Panc1 (cell line): ENCODE data around the gene CD244. TPM values are rescaled to one million over a fixed set of nuclear protein-coding genes. Genes with fewer than 3 reads are reported as not detected.
"Not testable (repeated sequence)": the region's sequence is repeated elsewhere in the genome, so short reads cannot be mapped to it uniquely, and the experiment has no call there.

Experiments used
- ATAC-seq: fragments of 200-7000 bp; cut with Tn5 transposase; 2 replicates; pipeline ENCODE4 v1.9.1; 2020; ENCODE audit warnings: mild to moderate bottlenecking, moderate library complexity
- BruUV-seq: library from RNA; stranded (reverse); fragments of 400-500 nt; replicated peaks from 2 replicates; lab custom pipeline; 2021; lab: Mats Ljungman, UMichigan
- CTCF ChIA-PET: fragments of 300-600 bp; sonication (Branson Sonifier 250); formaldehyde crosslinking; loops from one replicate; lab custom pipeline; 2022; ENCODE audit warnings: antibody characterized with exemption; lab: Charles Lee
- POLR2A ChIA-PET: fragments of 300-600 bp; sonication (Branson Sonifier 250); formaldehyde crosslinking; loops from one replicate; lab custom pipeline; 2022; ENCODE audit warnings: antibody characterized with exemption; lab: Charles Lee
- DNase-seq: peaks from one replicate; pipeline ENCODE4 v3.0.0-alpha.2; 2010; ENCODE audit warnings: low read depth, low spot score
- H3K27ac ChIP-seq: 2 replicates; pipeline ENCODE4 v1.5.1; 2011; ENCODE audit warnings: mild to moderate bottlenecking, low read length, inconsistent platforms
- H3K27me3 ChIP-seq: fragments of 200-500 bp; sonication (Bioruptor generic); 2 replicates; pipeline ENCODE4 v1.6.0; 2014; ENCODE audit warnings: low read length, inconsistent platforms; ENCODE audit not compliant: control insufficient read depth, insufficient read depth
- H3K36me3 ChIP-seq: fragments of 200-500 bp; sonication (Bioruptor generic); 2 replicates; pipeline ENCODE4 v1.5.1; 2014; ENCODE audit warnings: inconsistent platforms, mild to moderate bottlenecking, low read length, moderate library complexity; ENCODE audit not compliant: control insufficient read depth, insufficient read depth
- H3K4me1 ChIP-seq: 2 replicates; pipeline ENCODE4 v1.5.1; 2011; ENCODE audit warnings: inconsistent platforms, mild to moderate bottlenecking, low read length, moderate library complexity; ENCODE audit not compliant: control insufficient read depth, insufficient read depth
- H3K4me3 ChIP-seq, 2 experiments: 2 replicates each; pipeline ENCODE4 v1.5.1; 2011 to 2012; ENCODE audit warnings: low read depth in 2 of 2, low read length in 2 of 2, mild to moderate bottlenecking in 2 of 2, inconsistent platforms in 1 of 2, moderate library complexity in 1 of 2
- H3K9me3 ChIP-seq: fragments of 200-500 bp; sonication (Bioruptor generic); 2 replicates; pipeline ENCODE4 v1.5.1; 2014; ENCODE audit warnings: low read depth, mild to moderate bottlenecking, inconsistent platforms, low read length, moderate library complexity; ENCODE audit not compliant: control insufficient read depth, insufficient read depth
- POLR2AphosphoS5 ChIP-seq: IDR thresholded peaks from 2 replicates; pipeline ENCODE4 v1.6.1; 2012; ENCODE audit warnings: mild to moderate bottlenecking, low read depth, low read length, moderate library complexity
- REST ChIP-seq, 2 experiments: IDR thresholded peaks; 2 replicates each; pipeline ENCODE4 v1.6.1; 2011 to 2012; ENCODE audit warnings: low read depth in 2 of 2, control low read depth in 1 of 2, low read length in 1 of 2, mild to moderate bottlenecking in 1 of 2, moderate library complexity in 1 of 2; ENCODE audit not compliant: insufficient read depth in 1 of 2
- SIN3A ChIP-seq: IDR thresholded peaks from 2 replicates; pipeline ENCODE4 v1.6.1; 2012; ENCODE audit warnings: low read depth, mild to moderate bottlenecking, low read length, moderate library complexity, borderline replicate concordance; ENCODE audit not compliant: insufficient read depth
- TCF7L2 ChIP-seq: IDR thresholded peaks from 2 replicates; pipeline ENCODE4 v1.6.1; 2011; ENCODE audit warnings: mild to moderate bottlenecking, low read depth, low read length, inconsistent platforms
- in situ Hi-C: cut with HindIII; loops from 2 replicates; pipeline ENCODE4 v1.10.0; 2016; ENCODE audit warnings: low sequenced_read_pairs, low pct_unique_long_range_greater_than_20kb
- intact Hi-C: fragments of 100-400 bp; cut with micrococcal nuclease; formaldehyde crosslinking; loops from one replicate; pipeline ENCODE4 v1.10.0; 2022; ENCODE audit not compliant: unreplicated experiment
- total RNA-seq: library from RNA; stranded (reverse); gene quantifications from one replicate; pipeline ENCODE4 v1.2.1, GENCODE V29; 2021; ENCODE audit not compliant: unreplicated experiment
- TF ChIP-seq, protein P1 (sequence below): fragments of 450-650 bp; IDR thresholded peaks from 2 replicates; pipeline ENCODE4 v1.5.1; 2017; ENCODE audit warnings: mild to moderate bottlenecking

CD244 gene
- total RNA-seq, 1 experiment from 2014 or later = not detected

DNA sequence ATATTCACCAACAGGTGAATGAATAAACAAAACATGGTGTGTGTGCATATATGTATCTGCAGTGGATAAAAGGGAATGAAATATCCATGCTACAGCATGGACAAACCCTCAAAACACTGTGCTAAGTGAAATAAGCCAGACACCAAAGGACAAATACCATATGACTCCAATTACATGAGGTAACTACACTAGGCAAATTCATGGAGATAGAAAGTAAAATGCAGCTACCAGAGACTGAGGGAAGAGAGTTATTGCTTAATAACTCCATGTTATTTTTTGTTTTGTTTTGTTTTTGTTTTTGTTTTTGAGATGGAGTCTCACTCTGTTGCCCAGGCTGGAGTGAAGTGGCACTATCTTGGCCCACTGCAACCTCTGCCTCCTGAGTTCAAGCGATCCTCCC, 19.9 kb upstream of the CD244 start:
- CTCF ChIA-PET = no interaction called here
- in situ Hi-C loops = no loop called here

DNA sequence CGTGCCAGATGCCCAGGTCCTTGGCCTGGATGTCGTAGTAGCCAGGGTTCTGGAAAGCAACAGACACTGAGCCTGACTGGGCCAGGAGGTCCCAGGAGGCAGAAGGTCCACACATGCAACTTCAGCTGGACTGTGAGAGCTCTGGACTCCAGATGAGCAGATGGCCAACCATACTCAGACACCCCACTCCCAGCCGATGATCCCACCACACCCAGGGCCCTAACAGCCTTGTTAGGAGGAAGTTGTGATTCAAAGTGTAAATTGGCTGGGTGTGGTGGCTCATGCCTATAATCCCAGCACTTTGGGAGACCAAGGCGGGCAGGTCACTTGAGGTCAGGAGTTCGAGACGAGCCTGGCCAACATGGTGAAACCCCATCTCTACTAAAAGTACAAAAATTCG, 18.6 kb upstream of the CD244 start:
- H3K36me3 ChIP-seq, CTCF ChIA-PET, H3K27ac ChIP-seq, POLR2A ChIA-PET, H3K9me3 ChIP-seq, H3K27me3 ChIP-seq, H3K4me3 ChIP-seq, DNase-seq, H3K4me1 ChIP-seq, ATAC-seq, BruUV-seq, intact Hi-C loops, in situ Hi-C loops: not testable (repeated sequence)

More for the DNA sequence above, 19.9 kb upstream of the CD244 start:
- DNase-seq (no peak), ATAC-seq (no peak)
- H3K36me3 ChIP-seq = no peaks in the 10 kb centered on the region
- TF ChIP-seq TCF7L2 = no peak
- no peak for TF ChIP-seq SIN3A
- TF ChIP-seq, protein P1, sequence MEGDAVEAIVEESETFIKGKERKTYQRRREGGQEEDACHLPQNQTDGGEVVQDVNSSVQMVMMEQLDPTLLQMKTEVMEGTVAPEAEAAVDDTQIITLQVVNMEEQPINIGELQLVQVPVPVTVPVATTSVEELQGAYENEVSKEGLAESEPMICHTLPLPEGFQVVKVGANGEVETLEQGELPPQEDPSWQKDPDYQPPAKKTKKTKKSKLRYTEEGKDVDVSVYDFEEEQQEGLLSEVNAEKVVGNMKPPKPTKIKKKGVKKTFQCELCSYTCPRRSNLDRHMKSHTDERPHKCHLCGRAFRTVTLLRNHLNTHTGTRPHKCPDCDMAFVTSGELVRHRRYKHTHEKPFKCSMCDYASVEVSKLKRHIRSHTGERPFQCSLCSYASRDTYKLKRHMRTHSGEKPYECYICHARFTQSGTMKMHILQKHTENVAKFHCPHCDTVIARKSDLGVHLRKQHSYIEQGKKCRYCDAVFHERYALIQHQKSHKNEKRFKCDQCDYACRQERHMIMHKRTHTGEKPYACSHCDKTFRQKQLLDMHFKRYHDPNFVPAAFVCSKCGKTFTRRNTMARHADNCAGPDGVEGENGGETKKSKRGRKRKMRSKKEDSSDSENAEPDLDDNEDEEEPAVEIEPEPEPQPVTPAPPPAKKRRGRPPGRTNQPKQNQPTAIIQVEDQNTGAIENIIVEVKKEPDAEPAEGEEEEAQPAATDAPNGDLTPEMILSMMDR = no peak
- no peak for TF ChIP-seq POLR2AphosphoS5
- TF ChIP-seq REST (IDR thresholded peaks at IDR 0.05; ENCODE audit: insufficient read depth in 1 of 2, low read depth in 2 of 2, low read length in 1 of 2) = no peak
- H3K27me3 ChIP-seq = 0 out of 2 replicates have a peak, but pooled peaks cover 2% of the 10 kb centered on the region
- no peaks in the 10 kb centered on the region for H3K4me1 ChIP-seq
- no peaks in the 10 kb centered on the region for H3K9me3 ChIP-seq
- BruUV-seq = no TSS peak
- POLR2A ChIA-PET = interaction anchor here (0.5 kb wide), 1 partner anchor 339 kb away, joined by 4 read pairs; no protein-coding TSS in a partner anchor
- no peak overlapping the region for H3K4me3 ChIP-seq
- no peak overlapping the region for H3K27ac ChIP-seq
- intact Hi-C loops = no loop called here

GRCh38 chr1:160880216-160880615, 17.5 kb upstream of the CD244 start:
- Histone ChIP-seq H3K27me3 (no peaks in the 10 kb centered on the region), H3K4me3 (no peak overlapping the region), H3K36me3 (no peaks in the 10 kb centered on the region), H3K27ac (no peak overlapping the region), H3K9me3 (no peaks in the 10 kb centered on the region), H3K4me1 (no peaks in the 10 kb centered on the region)
- ATAC-seq (no peak), DNase-seq (no peak)
- ChIA-PET POLR2A (no interaction called here), CTCF (no interaction called here)
- BruUV-seq = no TSS peak
- TF ChIP-seq TCF7L2 (no peak), REST (IDR thresholded peaks at IDR 0.05; ENCODE audit: insufficient read depth in 1 of 2, low read depth in 2 of 2, low read length in 1 of 2) (no peak), POLR2AphosphoS5 (no peak), SIN3A (no peak)
- TF ChIP-seq, protein P1 = no peak
- in situ Hi-C loops = no loop called here
- intact Hi-C loops = no loop called here
